Psoas muscle (tissue), 8 donors: ENCODE data around the gene MROH2A. TPM values are rescaled to one million over a fixed set of nuclear protein-coding genes. Genes with fewer than 3 reads are reported as not detected.

Experiments
- ATAC-seq, 4 donors: fragments of 200-7000 bp; cut with Tn5 transposase; one replicate each; pipeline ENCODE4 v1.9.1; 2020; ENCODE audit warnings: moderate library complexity in 3 of 4, mild to moderate bottlenecking in 2 of 4
- DNase-seq, 2 donors: peaks; one replicate each; pipeline ENCODE4 v3.0.0-alpha.2; 2020
- H3K27ac ChIP-seq: fragments of 200-600 bp; one replicate; pipeline ENCODE4 v1.8.0; 2022
- H3K27me3 ChIP-seq, 3 donors: fragments of 200-600 bp in 1 of 3; one replicate each; pipeline versions ENCODE4 v1.6.1 to v1.8.0; 2013 to 2022; ENCODE audit warnings: low read length in 2 of 3, mild to moderate bottlenecking in 2 of 3, moderate library complexity in 1 of 3; ENCODE audit not compliant: insufficient read depth in 3 of 3
- H3K36me3 ChIP-seq, 2 donors: fragments of 200-600 bp in 1 of 2; one replicate each; pipeline versions ENCODE4 v1.6.1 to v1.8.0; 2013 to 2022; ENCODE audit warnings: low read depth in 1 of 2, mild to moderate bottlenecking in 1 of 2, moderate library complexity in 1 of 2; ENCODE audit not compliant: insufficient read depth in 1 of 2
- H3K4me1 ChIP-seq: fragments of 200-600 bp; one replicate; pipeline ENCODE4 v1.8.0; 2022
- H3K4me3 ChIP-seq: fragments of 200-600 bp; one replicate; pipeline ENCODE4 v1.8.0; 2022; ENCODE audit warnings: mild to moderate bottlenecking
- H3K9me3 ChIP-seq: fragments of 200-600 bp; one replicate; pipeline ENCODE4 v1.8.0; 2022
- CTCF ChIP-seq: fragments of 200-600 bp; IDR thresholded peaks from one replicate; pipeline ENCODE4 v1.8.0; 2022; ENCODE audit warnings: antibody characterized with exemption
- WGBS, 3 donors: extraction: QIAGEN DNeasy Blood & Tissue Kit; methylation state at CpG; one replicate each; pipeline versions ENCODE4 v1.1.6 to v1.1.7; 2013; 5-methylcytosine and 5-hydroxymethylcytosine counted together
- intact Hi-C, 2 donors: fragments of 100-400 bp; cut with DNase I; formaldehyde crosslinking; loops; one replicate each; pipeline versions ENCODE4 v1.11.0 to v1.14.2; 2022
- polyA plus RNA-seq, 3 donors: library from polyadenylated mRNA; stranded (reverse); fragments of 200-250 nt; gene quantifications; one replicate each; pipeline ENCODE4 v1.2.3, GENCODE V29; 2013
- total RNA-seq, 4 donors: library from RNA; stranded (reverse); fragmentation: NEBNext Ultra II Directional in 2 of 4; extraction: Animal tissue kit (Norgen Biotek cat#: 25700) in 2 of 4; gene quantifications; one replicate each; pipeline versions ENCODE4 v1.2.1 to v1.2.4, GENCODE V29; 2021 to 2023
- donor health status: healthy with polysubstance abuse.
- donor health status: DM: no; HTN: no; CAD: no; lungs with moderate emphysema.
- donor health status: Bipolar disorder and iron deficiency.
- donor health status: healthy.
- donor health status: DM: yes; HTN: yes; CAD: no.
- donor health status: DM: no; HTN: no; CAD: no.
- donor health status: DM: no; HTN: no; CAD: no.
- donor health status: DM: yes; HTN: yes; CAD: no.

Gene MROH2A
- total and polyA plus RNA-seq, 7 donors, result not detected

GRCh38 chr2:233858331-233858730 is 80.2 kb downstream of the MROH2A start:
- no peak for ATAC-seq
- Histone ChIP-seq H3K27me3 (no peaks in the 10 kb centered on the region), H3K36me3 (no peaks in the 10 kb centered on the region), H3K4me1 (peaks cover 4% of the 10 kb centered on the region), H3K9me3 (no peaks in the 10 kb centered on the region), H3K4me3 (no peak overlapping the region), H3K27ac (no peak overlapping the region)
- DNase-seq, result no peak
- no peak for TF ChIP-seq CTCF
- WGBS, 3 donors, result 81 to 91% (median 89%) methylated on average over 4 of the region's 4 CpGs
- intact Hi-C loops, result no loop called here

- Histone ChIP-seq H3K4me1 (no peaks in the 10 kb centered on the region), H3K27ac (no peak overlapping the region), H3K36me3 (no peaks in the 10 kb centered on the region), H3K27me3 (no peaks in the 10 kb centered on the region), H3K4me3 (no peak overlapping the region), H3K9me3 (no peaks in the 10 kb centered on the region)
- 60 to 89% (median 71%) methylated on average over 4 of the region's 4 CpGs for WGBS, 3 donors
- ATAC-seq, result no peak
- no peak for DNase-seq
- no peak for TF ChIP-seq CTCF
- intact Hi-C loops, result no loop called here
Observed at GRCh38 chr2:233862261-233862768, 84.2 kb downstream of the MROH2A start.

- Histone ChIP-seq H3K27ac (no peak overlapping the region), H3K36me3 (no peaks in the 10 kb centered on the region), H3K9me3 (peaks cover 16% of the 10 kb centered on the region), H3K27me3 (peaks cover 0 to 26% (median 3%) of the 10 kb centered on the region in 3 donors), H3K4me1 (no peaks in the 10 kb centered on the region), H3K4me3 (no peak overlapping the region)
- no peak for TF ChIP-seq CTCF
- intact Hi-C loops, result no loop called here
- no peak for DNase-seq
- ATAC-seq, result no peak
- WGBS, 3 donors, result 94 to 97% (median 95%) methylated on average over 3 of the region's 3 CpGs
Observed at GRCh38 chr2:233865838-233866237, 87.7 kb downstream of the MROH2A start.

- DNase-seq, result no peak
Observed at GRCh38 chr2:233866479-233866878, 88.3 kb downstream of the MROH2A start.

More at GRCh38 chr2:233866479-233866878, 88.3 kb downstream of the MROH2A start:
- TF ChIP-seq CTCF, result no peak
- no peak overlapping the region for H3K4me3 ChIP-seq
- intact Hi-C loops, result no loop called here
- H3K27me3 ChIP-seq, result peaks cover 0 to 28% (median 3%) of the 10 kb centered on the region in 3 donors
- no peak for ATAC-seq
- peaks cover 16% of the 10 kb centered on the region for H3K9me3 ChIP-seq
- no peak overlapping the region for H3K27ac ChIP-seq
- no peaks in the 10 kb centered on the region for H3K4me1 ChIP-seq
- WGBS, 3 donors, result 92 to 97% (median 97%) methylated on average over 11 of the region's 11 CpGs
- no peaks in the 10 kb centered on the region for H3K36me3 ChIP-seq
